ENCODE results near the gene DUS1L. TPM values are rescaled to one million over a fixed set of nuclear protein-coding genes. Genes with fewer than 3 reads are reported as not detected.

Gene DUS1L
- total and polyA plus RNA-seq, 8 donors = 63.2 to 286 (median 116) TPM

DNA sequence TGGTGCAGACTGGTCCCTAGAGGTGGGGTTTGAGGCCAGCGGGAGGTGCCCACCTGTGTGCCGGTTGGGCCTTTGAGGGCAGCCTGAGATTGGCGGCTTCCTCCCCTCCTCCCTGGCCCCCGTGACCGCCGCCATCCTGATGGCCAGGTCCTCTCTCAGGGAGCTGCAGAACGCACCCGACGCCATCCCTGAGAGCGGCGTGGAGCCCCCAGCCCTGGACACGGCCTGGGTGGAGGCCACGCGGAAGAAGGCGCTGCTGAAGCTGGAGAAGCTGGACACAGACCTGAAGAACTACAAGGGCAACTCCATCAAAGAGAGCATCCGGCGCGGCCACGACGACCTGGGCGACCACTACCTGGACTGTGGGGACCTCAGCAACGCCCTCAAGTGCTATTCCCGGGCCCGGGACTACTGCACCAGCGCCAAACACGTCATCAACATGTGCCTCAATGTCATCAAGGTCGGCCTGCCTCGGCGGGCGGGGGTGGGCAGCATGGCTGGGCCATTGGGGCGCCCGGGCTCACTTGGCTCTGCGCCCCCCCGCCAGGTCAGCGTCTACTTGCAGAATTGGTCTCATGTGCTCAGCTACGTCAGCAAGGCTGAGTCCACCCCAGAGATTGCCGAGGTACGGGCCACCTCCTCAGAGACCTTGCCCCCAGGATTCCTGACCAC is 11.1 kb downstream of the DUS1L start:
- intact Hi-C loops (cut with DNase I; ENCODE audit: low total_unique reads) = no loop called here
- no peak for DNase-seq
- no peaks in the 10 kb centered on the region for H3K27me3 ChIP-seq
- peaks cover 49 to 72% (median 68%) of the 10 kb centered on the region in 4 donors for H3K36me3 ChIP-seq
- no peak overlapping the region for H3K4me3 ChIP-seq
- H3K4me1 ChIP-seq = peaks cover 28 to 50% (median 42%) of the 10 kb centered on the region in 4 donors
- TF ChIP-seq POLR2A (IDR thresholded peaks at IDR 0.05) = no peak
- no peak for TF ChIP-seq POLR2AphosphoS5 (IDR thresholded peaks at IDR 0.05)
- TF ChIP-seq, protein P1, sequence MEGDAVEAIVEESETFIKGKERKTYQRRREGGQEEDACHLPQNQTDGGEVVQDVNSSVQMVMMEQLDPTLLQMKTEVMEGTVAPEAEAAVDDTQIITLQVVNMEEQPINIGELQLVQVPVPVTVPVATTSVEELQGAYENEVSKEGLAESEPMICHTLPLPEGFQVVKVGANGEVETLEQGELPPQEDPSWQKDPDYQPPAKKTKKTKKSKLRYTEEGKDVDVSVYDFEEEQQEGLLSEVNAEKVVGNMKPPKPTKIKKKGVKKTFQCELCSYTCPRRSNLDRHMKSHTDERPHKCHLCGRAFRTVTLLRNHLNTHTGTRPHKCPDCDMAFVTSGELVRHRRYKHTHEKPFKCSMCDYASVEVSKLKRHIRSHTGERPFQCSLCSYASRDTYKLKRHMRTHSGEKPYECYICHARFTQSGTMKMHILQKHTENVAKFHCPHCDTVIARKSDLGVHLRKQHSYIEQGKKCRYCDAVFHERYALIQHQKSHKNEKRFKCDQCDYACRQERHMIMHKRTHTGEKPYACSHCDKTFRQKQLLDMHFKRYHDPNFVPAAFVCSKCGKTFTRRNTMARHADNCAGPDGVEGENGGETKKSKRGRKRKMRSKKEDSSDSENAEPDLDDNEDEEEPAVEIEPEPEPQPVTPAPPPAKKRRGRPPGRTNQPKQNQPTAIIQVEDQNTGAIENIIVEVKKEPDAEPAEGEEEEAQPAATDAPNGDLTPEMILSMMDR (IDR thresholded peaks at IDR 0.05) = no peak
- no peak for TF ChIP-seq EP300 (IDR thresholded peaks at IDR 0.05)
- no peak overlapping the region for H3K27ac ChIP-seq
- no peaks in the 10 kb centered on the region for H3K9me3 ChIP-seq
- 84 to 93% (median 87%) methylated on average over 21 to 38 of the region's 38 CpGs for WGBS, 5 donors

DNA sequence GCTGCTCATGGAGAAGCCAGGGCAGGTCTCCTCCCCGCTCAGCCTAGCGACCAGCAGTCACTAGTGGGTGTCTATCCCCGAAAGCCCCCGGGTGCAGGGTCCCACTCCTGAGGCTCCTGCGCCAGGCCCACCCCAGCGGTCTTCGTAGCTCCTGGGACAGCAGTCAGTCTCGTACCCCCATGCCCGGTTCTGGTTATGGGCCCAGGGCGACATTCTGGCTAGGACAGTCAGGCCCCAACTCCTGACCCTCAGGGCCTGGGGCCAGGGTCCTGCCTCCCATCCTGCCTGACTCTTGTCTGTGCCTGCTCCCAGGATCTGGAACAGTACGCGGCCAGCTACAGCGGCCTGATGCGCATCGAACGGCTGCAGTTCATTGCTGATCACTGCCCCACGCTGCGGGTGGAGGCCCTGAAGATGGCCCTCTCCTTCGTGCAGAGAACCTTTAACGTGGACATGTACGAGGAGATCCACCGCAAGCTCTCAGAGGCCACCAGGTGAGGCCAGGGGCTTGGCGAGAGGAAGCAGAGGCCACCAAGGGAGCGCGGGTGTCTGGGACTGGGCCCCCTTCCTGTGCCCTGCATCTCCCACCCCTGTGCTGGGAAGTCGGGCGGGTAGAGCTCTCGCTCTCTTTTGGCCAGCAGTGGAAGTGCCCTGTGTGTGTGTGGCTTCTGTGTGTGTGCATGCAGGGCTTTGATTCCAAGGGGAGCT is 11.9 kb downstream of the DUS1L start:
- DNase-seq = no peak
- Histone ChIP-seq H3K9me3 (no peaks in the 10 kb centered on the region), H3K27ac (no peak overlapping the region), H3K27me3 (no peaks in the 10 kb centered on the region), H3K4me1 (peaks cover 28 to 55% (median 47%) of the 10 kb centered on the region in 4 donors), H3K4me3 (no peak overlapping the region), H3K36me3 (peaks cover 41 to 72% (median 68%) of the 10 kb centered on the region in 4 donors)
- intact Hi-C loops (cut with DNase I; ENCODE audit: low total_unique reads) = no loop called here
- TF ChIP-seq EP300 (IDR thresholded peaks at IDR 0.05) = no peak
- no peak for TF ChIP-seq POLR2AphosphoS5 (IDR thresholded peaks at IDR 0.05)
- TF ChIP-seq POLR2A (IDR thresholded peaks at IDR 0.05) = no peak
- TF ChIP-seq, protein P1 (IDR thresholded peaks at IDR 0.05) = no peak
- 90 to 95% (median 93%) methylated on average over 19 to 28 of the region's 28 CpGs for WGBS, 5 donors

DNA sequence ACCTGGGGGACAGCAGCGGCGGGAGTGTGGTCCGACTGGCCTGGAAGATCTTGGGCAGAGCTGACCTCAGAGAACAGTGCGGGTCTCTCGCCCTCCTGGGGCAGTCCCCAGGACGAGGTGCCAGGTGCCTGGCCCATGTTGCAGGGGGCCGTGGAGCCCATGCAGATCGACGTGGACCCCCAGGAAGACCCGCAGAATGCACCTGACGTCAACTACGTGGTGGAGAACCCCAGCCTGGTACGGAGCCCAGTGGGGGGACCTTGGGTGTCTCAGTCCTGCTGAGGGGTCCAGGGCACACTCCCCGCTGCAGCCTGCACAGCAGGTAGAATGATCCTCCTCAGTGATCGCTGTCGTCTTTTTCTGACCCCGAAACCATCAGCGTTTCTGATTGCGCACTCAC is 12.5 kb downstream of the DUS1L start:
- peaks cover 28 to 55% (median 48%) of the 10 kb centered on the region in 4 donors for H3K4me1 ChIP-seq
- peak overlapping the region in 2 of 5 donors; percentile 82 to 85 for H3K27ac ChIP-seq
- H3K4me3 ChIP-seq = peak overlapping the region; percentile 67 to 88 (median 86)
- intact Hi-C loops (cut with DNase I; ENCODE audit: low total_unique reads) = no loop called here
- no peaks in the 10 kb centered on the region for H3K27me3 ChIP-seq
- no peak for DNase-seq
- WGBS, 5 donors = 83 to 88% (median 86%) methylated on average over 15 to 19 of the region's 19 CpGs
- no peak for TF ChIP-seq EP300 (IDR thresholded peaks at IDR 0.05)
- no peak for TF ChIP-seq POLR2AphosphoS5 (IDR thresholded peaks at IDR 0.05)
- TF ChIP-seq, protein P1 (IDR thresholded peaks at IDR 0.05) = no peak
- no peak for TF ChIP-seq POLR2A (IDR thresholded peaks at IDR 0.05)
- H3K36me3 ChIP-seq = peaks cover 41 to 72% (median 68%) of the 10 kb centered on the region in 4 donors
- H3K9me3 ChIP-seq = no peaks in the 10 kb centered on the region

DNA sequence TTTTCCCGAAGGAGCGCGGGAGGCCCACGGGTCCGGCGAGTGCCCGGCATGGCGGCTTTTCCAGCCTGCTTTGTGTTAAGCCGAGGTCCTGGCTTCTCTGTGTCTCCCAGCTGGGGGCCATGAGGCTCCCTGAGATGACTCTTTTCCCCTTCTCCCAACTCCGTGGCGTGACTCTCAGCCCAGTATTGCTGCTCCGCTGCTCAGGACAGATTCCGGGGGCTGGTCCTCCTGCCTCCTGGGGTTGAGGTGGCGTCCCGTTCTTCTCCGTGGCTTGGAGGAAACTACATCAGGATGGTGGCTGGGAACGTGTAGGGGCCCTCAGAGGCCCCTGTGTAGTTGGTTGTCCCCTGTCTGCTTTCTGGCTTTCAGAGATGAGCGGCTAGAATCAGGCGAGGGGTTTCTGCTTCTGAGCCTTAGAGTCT is 13.0 kb downstream of the DUS1L start:
- 15 to 27% (median 20%) methylated on average over 11 to 19 of the region's 19 CpGs for WGBS, 5 donors
- no peak for DNase-seq
- peak overlapping the region; percentile 67 to 88 (median 86) for H3K4me3 ChIP-seq
- H3K4me1 ChIP-seq = peaks cover 28 to 55% (median 48%) of the 10 kb centered on the region in 4 donors
- intact Hi-C loops (cut with DNase I; ENCODE audit: low total_unique reads) = no loop called here
- H3K27me3 ChIP-seq = no peaks in the 10 kb centered on the region
- peaks cover 36 to 72% (median 68%) of the 10 kb centered on the region in 4 donors for H3K36me3 ChIP-seq
- peak overlapping the region in 3 of 5 donors; percentile 41 to 85 (median 82) for H3K27ac ChIP-seq
- H3K9me3 ChIP-seq = no peaks in the 10 kb centered on the region
- no peak for TF ChIP-seq POLR2AphosphoS5 (IDR thresholded peaks at IDR 0.05)

Measured in stomach (tissue), 9 donors.